Cardiac muscle cell (in vitro differentiated cells and primary cell): Measurements from ENCODE around the gene KCNH8. TPM values are rescaled to one million over a fixed set of nuclear protein-coding genes. Genes with fewer than 3 reads are reported as not detected.

Experiments used
- DNase-seq, 2 donors: peaks; one replicate each; pipeline versions ENCODE4 v3.0.0 to v3.0.0-alpha.2; 2010 to 2017; ENCODE audit warnings: low read depth in 1 of 2, low spot score in 1 of 2
- H3K27ac ChIP-seq: fragments of 200-600 bp; sonication (generic); 2 replicates; pipeline ENCODE4 v1.5.1; 2016
- H3K27me3 ChIP-seq: fragments of 200-600 bp; sonication (generic); 2 replicates; pipeline ENCODE4 v1.6.0; 2016; ENCODE audit warnings: control low read depth
- H3K36me3 ChIP-seq: fragments of 200-600 bp; sonication (generic); 2 replicates; pipeline ENCODE4 v1.5.1; 2016; ENCODE audit warnings: control low read depth
- H3K4me1 ChIP-seq: fragments of 200-600 bp; sonication (generic); 2 replicates; pipeline ENCODE4 v1.8.1; 2017; ENCODE audit warnings: low read depth, mild to moderate bottlenecking, mixed run types
- H3K4me3 ChIP-seq: fragments of 200-600 bp; sonication (generic); 2 replicates; pipeline ENCODE4 v1.5.1; 2016; ENCODE audit warnings: mild to moderate bottlenecking
- H3K9me3 ChIP-seq: fragments of 200-600 bp; sonication (generic); 2 replicates; pipeline ENCODE4 v1.5.1; 2017; ENCODE audit warnings: low read depth, mild to moderate bottlenecking, control low read depth
- CTCF ChIP-seq: IDR thresholded peaks from 2 replicates; pipeline ENCODE4 v1.5.1; 2012; ENCODE audit warnings: low read depth, mild to moderate bottlenecking, low read length
- polyA plus RNA-seq: library from polyadenylated mRNA; unstranded; fragments of >200 nt; fragmentation: Nextera tagmentation; extraction: Ambion mirVana; gene quantifications from 2 replicates; pipeline ENCODE4 v1.2.1, GENCODE V29; 2016
- total RNA-seq: library from RNA; depleted of rRNA; stranded (reverse); fragments of >200 nt; gene quantifications from 2 replicates; pipeline ENCODE4 v1.2.3, GENCODE V29; 2016

The KCNH8 gene
- total and polyA plus RNA-seq, 2 experiments from 2014 or later, result 0.86 TPM; not detected in 1

GRCh38 chr3:19540464-19540863 is 392.2 kb downstream of the KCNH8 start:
- TF ChIP-seq CTCF, result no peak

GRCh38 chr3:19541284-19541683 is 393.0 kb downstream of the KCNH8 start:
- Histone ChIP-seq H3K4me3 (no peak overlapping the region), H3K4me1 (no peaks in the 10 kb centered on the region), H3K27me3 (no peaks in the 10 kb centered on the region), H3K27ac (no peak overlapping the region), H3K9me3 (no peaks in the 10 kb centered on the region), H3K36me3 (no peaks in the 10 kb centered on the region)
- no peak for TF ChIP-seq CTCF
- no peak for DNase-seq

More at GRCh38 chr3:19540464-19540863, 392.2 kb downstream of the KCNH8 start:
- no peaks in the 10 kb centered on the region for H3K9me3 ChIP-seq
- H3K4me3 ChIP-seq, result no peak overlapping the region
- H3K27ac ChIP-seq, result no peak overlapping the region
- no peaks in the 10 kb centered on the region for H3K4me1 ChIP-seq
- H3K27me3 ChIP-seq, result no peaks in the 10 kb centered on the region
- H3K36me3 ChIP-seq, result no peaks in the 10 kb centered on the region
- DNase-seq, result no peak

GRCh38 chr3:19543212-19543841 is 395.0 kb downstream of the KCNH8 start:
- Histone ChIP-seq H3K4me3 (no peak overlapping the region), H3K9me3 (no peaks in the 10 kb centered on the region), H3K27me3 (no peaks in the 10 kb centered on the region), H3K36me3 (no peaks in the 10 kb centered on the region), H3K4me1 (no peaks in the 10 kb centered on the region), H3K27ac (no peak overlapping the region)
- peak; percentile 0 to 44 for DNase-seq
- no peak for TF ChIP-seq CTCF

- Histone ChIP-seq H3K4me1 (no peaks in the 10 kb centered on the region), H3K36me3 (no peaks in the 10 kb centered on the region), H3K4me3 (no peak overlapping the region), H3K27me3 (no peaks in the 10 kb centered on the region), H3K9me3 (no peaks in the 10 kb centered on the region), H3K27ac (no peak overlapping the region)
- DNase-seq, result no peak
- TF ChIP-seq CTCF, result no peak
Observed at GRCh38 chr3:19547665-19548464, 399.6 kb downstream of the KCNH8 start.

GRCh38 chr3:19559724-19560442 is 411.6 kb downstream of the KCNH8 start:
- H3K27ac ChIP-seq, result no peak overlapping the region
- no peaks in the 10 kb centered on the region for H3K36me3 ChIP-seq
- DNase-seq, result no peak
- no peak for TF ChIP-seq CTCF
- H3K4me3 ChIP-seq, result no peak overlapping the region
- H3K4me1 ChIP-seq, result no peaks in the 10 kb centered on the region
- no peaks in the 10 kb centered on the region for H3K27me3 ChIP-seq
- H3K9me3 ChIP-seq, result no peaks in the 10 kb centered on the region
